GM12874 (cell line): ENCODE measurements around the gene SNX9.

ENCODE experiments used
- CTCF ChIP-seq: IDR thresholded peaks from 2 replicates; pipeline ENCODE4 v1.5.1; 2011; ENCODE audit warnings: low read depth, mild to moderate bottlenecking, control low read depth, low read length, moderate library complexity; ENCODE audit not compliant: insufficient read depth

Gene SNX9

GRCh38 chr6:157994125-157994795 is 171.2 kb downstream of the SNX9 start:
- TF ChIP-seq CTCF, result no peak
